D721Med (cell line): ENCODE results near the gene GAL3ST2.
"Not testable (repeated sequence)": the region's sequence is repeated elsewhere in the genome, so short reads cannot be mapped to it uniquely, and the experiment has no call there.

Source experiments
- DNase-seq: peaks from one replicate; pipeline ENCODE4 v3.0.0; 2011; ENCODE audit warnings: low spot score; ENCODE audit not compliant: insufficient read length
- FAIRE-seq: peaks from 2 replicates; lab custom pipeline; 2011; peaks lifted over from hg19 to GRCh38; lab: Jason Lieb, UNC
- CTCF ChIP-seq: IDR thresholded peaks from 2 replicates; pipeline ENCODE4 v1.5.1; 2012; ENCODE audit warnings: mild to moderate bottlenecking, control low read depth; ENCODE audit not compliant: insufficient read depth; ENCODE audit errors: missing control alignments

The GAL3ST2 gene

GRCh38 chr2:241776336-241777169 is at the start of gene GAL3ST2:
Gene GAL3ST2, plus strand, starts transcription at chr2:241776822. Its CDS starts 134 bp downstream, at chr2:241776956.
- DNase-seq (peak; percentile 11), FAIRE-seq (no peak)
- TF ChIP-seq CTCF: no peak

GRCh38 chr2:241728000-241728399 is 48.6 kb upstream of the GAL3ST2 start:
- DNase-seq (peak; percentile 7), FAIRE-seq (no peak)

GRCh38 chr2:241728627-241729026 is 48.0 kb upstream of the GAL3ST2 start:
- peak; percentile 16 for DNase-seq
- TF ChIP-seq CTCF: no peak
- FAIRE-seq: no peak

More at GRCh38 chr2:241728000-241728399, 48.6 kb upstream of the GAL3ST2 start:
- no peak for TF ChIP-seq CTCF

GRCh38 chr2:241729868-241730267 is 46.8 kb upstream of the GAL3ST2 start:
- FAIRE-seq: no peak
- DNase-seq: no peak
- no peak for TF ChIP-seq CTCF

GRCh38 chr2:241730671-241731293 is 45.8 kb upstream of the GAL3ST2 start:
- no peak for TF ChIP-seq CTCF
- FAIRE-seq (no peak), DNase-seq (peak; percentile 17)

GRCh38 chr2:241732513-241733186 is 44.0 kb upstream of the GAL3ST2 start:
- FAIRE-seq, DNase-seq: not testable (repeated sequence)
- peak; percentile 25 for TF ChIP-seq CTCF
